Measurements from ENCODE around the gene EFCAB5.

EFCAB5 gene

DNA sequence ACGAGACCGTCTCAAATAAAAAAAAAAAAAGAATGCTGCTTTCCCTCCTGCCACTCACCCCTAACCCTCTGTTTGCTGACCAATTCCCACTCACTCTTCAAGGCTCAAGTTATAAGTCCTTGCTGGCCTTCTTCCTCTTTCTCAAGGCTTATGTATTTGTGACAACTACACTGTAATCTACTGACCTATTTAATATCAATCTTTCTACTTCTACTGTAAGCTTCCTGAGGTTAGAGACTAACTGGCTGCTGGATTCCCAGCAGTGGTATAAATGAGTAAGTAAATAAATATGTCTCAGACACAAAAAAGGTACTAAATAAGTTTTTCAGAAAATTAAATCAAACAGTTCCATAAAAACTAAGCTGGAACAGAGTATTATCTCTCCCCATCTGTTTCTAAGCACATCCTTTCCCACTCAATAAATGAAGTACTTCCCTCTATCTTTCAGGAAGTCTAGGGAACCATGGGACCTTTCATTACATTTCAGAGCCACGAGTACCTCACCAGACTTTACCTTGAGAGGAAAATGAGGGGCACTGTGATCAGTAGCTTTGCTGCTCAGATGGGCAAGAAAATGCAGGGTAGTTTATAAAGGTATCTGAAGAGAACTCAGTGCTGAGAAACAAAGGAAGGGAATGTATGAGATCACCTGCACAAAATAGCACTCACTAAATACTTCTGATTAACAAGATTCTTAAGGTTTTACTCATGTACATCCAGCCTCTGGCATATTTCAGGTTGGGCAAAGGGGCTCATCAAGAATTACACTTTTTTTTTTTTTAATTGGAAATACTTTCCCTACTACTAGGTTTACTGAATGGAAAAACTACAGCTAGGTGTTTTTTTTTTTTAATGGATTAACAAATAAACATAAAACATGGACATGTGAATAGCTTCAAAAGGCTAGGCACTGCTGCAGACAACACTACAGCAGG is 22.2 kb upstream of the EFCAB5 start:
- no peaks in the 10 kb centered on the region for H3K9me3 ChIP-seq (ENCODE audit: severe bottlenecking)
- DNase-seq = no peak
- no peaks in the 10 kb centered on the region for H3K27me3 ChIP-seq (ENCODE audit: insufficient read depth, low read depth, severe bottlenecking)
- no peak overlapping the region for H3K4me3 ChIP-seq (ENCODE audit: low read depth, low read length)
- H3K27ac ChIP-seq = peak overlapping the region; percentile 81
- no peak for TF ChIP-seq CTCF (IDR thresholded peaks at IDR 0.05; ENCODE audit: low read depth, low read length)
- no peaks in the 10 kb centered on the region for H3K36me3 ChIP-seq

DNA sequence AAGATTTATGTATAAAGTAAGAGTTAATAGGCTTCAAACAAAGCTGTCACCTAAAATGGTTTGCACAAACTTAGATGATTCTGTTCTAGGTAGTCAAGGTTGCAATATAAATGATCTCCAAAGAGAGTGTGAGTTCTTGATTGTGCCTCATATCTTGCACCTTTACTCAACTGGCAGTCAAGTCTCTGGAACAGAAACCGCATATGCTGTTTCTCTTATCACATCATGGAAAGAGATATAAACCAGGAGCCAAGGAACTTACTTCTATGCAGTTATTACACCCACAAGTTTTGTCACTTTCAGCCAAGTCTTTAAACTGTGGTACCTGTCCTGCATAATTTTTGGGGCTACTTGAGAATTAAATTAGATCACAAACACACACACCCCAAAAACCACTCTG is 16.6 kb upstream of the EFCAB5 start:
- no peak overlapping the region for H3K27ac ChIP-seq
- no peak for TF ChIP-seq CTCF (IDR thresholded peaks at IDR 0.05; ENCODE audit: low read depth, low read length)

DNA sequence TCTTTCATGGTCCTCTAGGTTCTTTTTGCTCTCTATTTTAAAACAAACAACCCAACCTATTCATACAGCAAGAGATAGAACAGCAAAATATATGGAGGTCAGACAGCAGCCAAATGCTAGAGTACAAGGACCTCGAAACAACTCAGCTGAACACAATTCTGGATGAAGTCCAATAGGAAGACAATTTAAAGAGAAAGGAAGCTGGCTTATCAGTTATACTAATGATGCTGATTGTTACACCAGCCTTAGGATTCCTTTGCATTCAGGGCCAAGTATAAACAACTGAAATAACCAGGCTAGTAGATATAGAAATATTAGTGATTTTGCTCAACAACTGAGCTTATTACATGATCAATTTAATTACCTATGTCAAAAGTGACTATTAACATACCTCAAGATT is 13.9 kb upstream of the EFCAB5 start:
- H3K27me3 ChIP-seq (ENCODE audit: insufficient read depth, low read depth, severe bottlenecking) = no peaks in the 10 kb centered on the region
- no peak overlapping the region for H3K27ac ChIP-seq
- TF ChIP-seq CTCF (IDR thresholded peaks at IDR 0.05; ENCODE audit: low read depth, low read length) = no peak
- H3K9me3 ChIP-seq (ENCODE audit: severe bottlenecking) = no peaks in the 10 kb centered on the region
- H3K36me3 ChIP-seq = no peaks in the 10 kb centered on the region; the same call in 1 of the 2 replicates
- no peak for DNase-seq
- H3K4me3 ChIP-seq (ENCODE audit: low read depth, low read length) = no peak overlapping the region

More for the DNA sequence above, 16.6 kb upstream of the EFCAB5 start:
- H3K27me3 ChIP-seq (ENCODE audit: insufficient read depth, low read depth, severe bottlenecking) = no peaks in the 10 kb centered on the region
- H3K36me3 ChIP-seq = no peaks in the 10 kb centered on the region; the same call in 1 of the 2 replicates
- H3K4me3 ChIP-seq (ENCODE audit: low read depth, low read length) = no peak overlapping the region
- H3K9me3 ChIP-seq (ENCODE audit: severe bottlenecking) = no peaks in the 10 kb centered on the region
- no peak for DNase-seq

DNA sequence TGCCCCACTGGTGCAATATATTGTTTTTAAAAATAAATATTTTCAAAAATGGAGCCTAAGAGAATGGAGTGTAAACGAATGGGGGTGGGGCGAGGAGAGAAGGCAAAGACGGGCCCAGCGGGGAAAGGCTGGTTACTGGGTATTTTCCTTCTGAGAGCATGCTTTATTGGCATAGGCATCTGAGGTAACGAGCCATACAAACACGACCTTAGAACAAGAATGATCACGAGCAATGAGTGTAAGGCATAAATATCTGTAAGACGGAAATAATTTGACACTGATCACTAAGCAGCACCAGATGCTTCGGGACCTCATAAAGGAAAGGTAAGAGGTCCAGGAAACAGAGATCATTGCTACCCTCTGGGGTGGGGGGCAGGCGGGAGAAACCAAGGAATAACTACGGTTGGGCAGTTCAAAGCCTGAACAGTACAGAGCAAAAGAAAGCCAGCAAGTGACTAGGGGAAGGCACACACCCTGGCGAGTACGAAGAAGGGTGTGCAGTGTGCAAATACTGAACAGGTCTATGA is 12.4 kb upstream of the EFCAB5 start:
- Histone ChIP-seq H3K36me3 (no peaks in the 10 kb centered on the region; the same call in 1 of the 2 replicates), H3K27ac (peak overlapping the region; percentile 93), H3K9me3 (ENCODE audit: severe bottlenecking) (no peaks in the 10 kb centered on the region), H3K4me3 (ENCODE audit: low read depth, low read length) (peak overlapping the region; percentile 97), H3K27me3 (ENCODE audit: insufficient read depth, low read depth, severe bottlenecking) (no peaks in the 10 kb centered on the region)
- no peak for TF ChIP-seq CTCF (IDR thresholded peaks at IDR 0.05; ENCODE audit: low read depth, low read length)
- peak; percentile 32 for DNase-seq

DNA sequence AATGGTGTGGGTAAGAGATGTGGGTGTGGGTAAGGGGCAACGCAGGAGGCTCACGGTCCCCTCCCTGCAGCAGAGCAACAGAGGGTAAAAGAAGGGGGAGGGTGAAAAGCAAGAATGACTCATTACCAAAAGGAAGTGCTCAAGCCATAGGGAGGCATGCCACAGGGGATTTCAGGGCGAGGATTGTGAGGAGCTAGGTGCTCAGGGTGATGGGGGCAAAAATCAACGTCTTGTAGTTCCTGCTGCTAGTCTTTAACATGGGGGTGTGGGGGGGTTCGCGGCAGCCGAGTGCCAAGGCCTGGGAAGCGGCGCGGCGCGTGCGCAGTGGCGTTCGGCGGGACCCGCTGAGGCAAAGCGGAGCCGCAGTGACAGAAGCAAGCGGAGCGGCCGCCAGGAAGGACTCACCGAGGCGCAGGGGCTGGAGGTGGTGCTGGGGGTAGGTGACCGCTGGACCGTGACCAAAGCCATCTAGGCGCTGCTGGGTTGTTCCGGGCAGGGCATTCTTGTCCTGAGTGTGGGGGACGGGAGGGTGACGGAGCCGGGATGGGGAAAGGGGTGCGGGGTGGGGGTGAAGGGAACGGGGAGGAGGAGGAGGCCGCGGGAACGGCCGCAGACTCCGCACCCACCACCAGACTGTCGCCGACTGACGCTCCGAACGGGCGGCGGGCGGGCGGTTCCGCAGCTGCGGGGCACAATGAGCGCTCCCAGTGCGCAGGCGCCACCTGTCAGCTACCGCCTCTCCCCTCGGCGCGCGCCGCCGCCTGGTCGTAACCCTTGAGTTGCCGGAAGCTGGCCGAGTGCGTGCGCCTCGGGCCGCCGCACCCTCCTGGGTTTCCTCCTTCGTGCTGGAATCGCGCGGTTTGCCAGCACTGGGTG is 11.7 kb upstream of the EFCAB5 start, which contains the start of gene SSH2:
Gene SSH2, minus strand, starts transcription at position 696 of the 876 bp plus-strand sequence. Its CDS starts 228 bp downstream, at position 468.
- Histone ChIP-seq H3K36me3 (no peaks in the 10 kb centered on the region; the same call in 1 of the 2 replicates), H3K4me3 (ENCODE audit: low read depth, low read length) (peak within 1 kb of the TSS; percentile 97), H3K27me3 (ENCODE audit: insufficient read depth, low read depth, severe bottlenecking) (no peaks in the 10 kb centered on the region), H3K9me3 (ENCODE audit: severe bottlenecking) (no peaks in the 10 kb centered on the region), H3K27ac (peak within 1 kb of the TSS; percentile 93)
- DNase-seq = peak; percentile 93
- no peak for TF ChIP-seq CTCF (IDR thresholded peaks at IDR 0.05; ENCODE audit: low read depth, low read length)

Measured in WERI-Rb-1 (cell line).